DMS53 (cell line): ENCODE measurements around the gene VMO1.

Experiments used
- DNase-seq: peaks from one replicate; lab custom pipeline; 2025; lab: John Stamatoyannopoulos, UW

Gene VMO1

GRCh38 chr17:4759776-4760236 is 26.4 kb downstream of the VMO1 start:
- DNase-seq, result no peak

GRCh38 chr17:4753392-4753791 is 32.8 kb downstream of the VMO1 start:
- DNase-seq, result no peak

GRCh38 chr17:4751932-4752331 is 34.2 kb downstream of the VMO1 start:
- DNase-seq, result no peak

GRCh38 chr17:4750606-4751005 is 35.6 kb downstream of the VMO1 start:
- no peak for DNase-seq

- DNase-seq, result no peak
These were observed 37.5 kb downstream of the VMO1 start for GRCh38 chr17:4748686-4749085.

GRCh38 chr17:4747847-4748246 is 38.3 kb downstream of the VMO1 start:
- no peak for DNase-seq

- DNase-seq, result peak; percentile 42
These were observed 40.9 kb downstream of the VMO1 start for GRCh38 chr17:4744999-4745969.

- no peak for DNase-seq
These were observed 42.3 kb downstream of the VMO1 start for GRCh38 chr17:4743898-4744297.

- no peak for DNase-seq
These were observed 42.9 kb downstream of the VMO1 start for GRCh38 chr17:4743216-4743615.

GRCh38 chr17:4742629-4743028 is 43.5 kb downstream of the VMO1 start:
- DNase-seq, result no peak

GRCh38 chr17:4742133-4742532 is 44.0 kb downstream of the VMO1 start:
- DNase-seq, result no peak

- no peak for DNase-seq
These were observed 44.6 kb downstream of the VMO1 start for GRCh38 chr17:4741544-4741943.

GRCh38 chr17:4740584-4740983 is 45.6 kb downstream of the VMO1 start:
- no peak for DNase-seq

- DNase-seq, result no peak
These were observed 46.2 kb downstream of the VMO1 start for GRCh38 chr17:4740025-4740351.

GRCh38 chr17:4739122-4740024 is 46.8 kb downstream of the VMO1 start, which contains the start of the genes CXCL16 and ZMYND15:
CXCL16 (minus strand) TSS chr17:4739928; CDS start chr17:4739339, 589 bp downstream.
ZMYND15 (plus strand) TSS chr17:4739833; CDS start chr17:4740549, 716 bp downstream.
- peak; percentile 70 for DNase-seq

- DNase-seq, result peak; percentile 35
These were observed 47.7 kb downstream of the VMO1 start for GRCh38 chr17:4738136-4739121.

GRCh38 chr17:4735876-4736651 is 50.1 kb downstream of the VMO1 start:
- DNase-seq, result no peak
